HL-60 (cell line): ENCODE measurements around the gene LRRTM4.

ENCODE experiments used
- CTCF ChIP-seq: IDR thresholded peaks from one replicate; pipeline ENCODE4 v1.5.1; 2011; ENCODE audit warnings: low read length, control low read depth, inconsistent platforms; ENCODE audit not compliant: insufficient read depth
- GABPA ChIP-seq: IDR thresholded peaks from 2 replicates; pipeline ENCODE4 v1.6.1; 2012; ENCODE audit warnings: low read depth
- POLR2AphosphoS5 ChIP-seq: IDR thresholded peaks from 2 replicates; pipeline ENCODE4 v1.6.1; 2012; ENCODE audit warnings: low read depth
- REST ChIP-seq: IDR thresholded peaks from 2 replicates; pipeline ENCODE4 v1.6.1; 2012; ENCODE audit warnings: low read depth; ENCODE audit not compliant: insufficient replicate concordance
- SPI1 ChIP-seq: IDR thresholded peaks from 2 replicates; pipeline ENCODE4 v1.6.1; 2012; ENCODE audit warnings: low read depth, mild to moderate bottlenecking, borderline replicate concordance

- TF ChIP-seq CTCF (no peak), POLR2AphosphoS5 (no peak), GABPA (no peak), REST (no peak), SPI1 (no peak)
Measured at GRCh38 chr2:77101796-77102452, 420.3 kb downstream of the LRRTM4 start.
